HG03039 (cell line): ENCODE results near the gene SLC22A12.

Source experiments
- ATAC-seq: cut with Tn5 transposase; IDR thresholded peaks from one replicate; pipeline ENCODE4 v1.9.1; 2021; ENCODE audit warnings: mild to moderate bottlenecking, moderate library complexity; ENCODE audit not compliant: unreplicated experiment

SLC22A12 gene

DNA sequence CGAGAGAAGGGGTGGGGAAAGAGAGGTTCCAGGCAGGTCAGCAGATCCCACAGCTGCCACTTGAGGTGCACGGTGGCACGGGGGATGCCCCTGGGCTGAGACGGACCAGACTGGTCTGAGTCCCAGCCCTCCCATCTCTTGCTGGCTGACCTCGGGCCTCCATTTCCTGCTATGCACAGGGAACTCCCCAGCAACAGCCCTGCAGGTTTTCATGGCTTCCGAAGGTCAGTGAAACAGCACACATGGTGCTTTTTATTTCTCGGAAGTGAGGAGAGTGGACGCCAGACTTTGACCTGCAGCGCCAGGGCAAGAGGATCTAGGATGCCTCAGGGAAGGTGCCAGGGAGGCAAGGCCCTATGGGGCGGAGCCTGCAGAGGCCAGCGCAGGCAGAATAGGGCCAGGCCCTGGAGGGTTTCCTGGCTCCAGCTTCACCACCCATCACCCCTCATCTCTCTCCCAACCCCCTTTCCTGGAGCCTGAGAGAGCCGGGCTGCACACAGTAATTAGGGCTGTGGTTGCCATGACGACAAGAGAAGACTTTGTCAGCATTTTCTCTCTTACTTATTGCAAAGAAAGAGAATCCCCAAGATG lies 29.5 kb downstream of the SLC22A12 start:
- ATAC-seq: no peak

DNA sequence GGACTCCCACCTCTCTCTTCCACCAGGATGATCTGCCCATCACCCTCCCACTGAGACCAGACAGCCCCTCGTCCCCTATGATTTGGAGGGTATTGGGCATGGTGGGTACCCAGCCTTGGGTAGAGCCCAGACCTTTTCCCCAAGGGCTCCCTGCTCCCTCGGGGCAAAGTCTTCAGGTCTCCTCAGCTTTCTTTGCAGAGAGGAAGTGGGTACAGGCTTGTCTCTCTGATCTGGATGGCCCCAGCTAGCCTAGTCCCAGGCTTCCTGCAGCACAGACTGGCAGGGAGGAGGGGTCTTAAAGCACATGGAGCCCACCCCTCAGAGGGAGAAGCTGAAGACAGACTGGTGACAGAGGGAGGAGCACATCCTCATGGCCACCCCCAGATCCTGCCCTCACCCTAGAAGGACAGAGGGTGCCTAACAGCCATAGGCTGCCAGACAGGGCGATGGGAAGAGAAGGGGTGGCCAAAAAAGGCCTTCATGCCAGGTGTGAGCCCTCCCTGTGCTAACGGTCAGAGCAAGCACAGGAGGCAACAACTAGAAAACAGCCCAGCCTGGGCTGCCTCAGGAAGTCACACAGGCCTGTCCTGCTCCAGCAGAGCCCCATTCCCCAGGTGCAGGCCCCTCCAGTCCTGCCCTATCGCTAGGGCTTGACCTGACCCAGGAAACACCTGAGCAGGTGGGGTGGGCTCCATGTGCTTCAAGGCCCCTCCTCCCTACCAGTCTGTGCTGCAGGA lies 30.4 kb downstream of the SLC22A12 start:
- ATAC-seq: no peak

- ATAC-seq: no peak
These were observed 31.7 kb downstream of the SLC22A12 start for GRCh38 chr11:64622681-64623080.

- no peak for ATAC-seq
These were observed 34.0 kb downstream of the SLC22A12 start for GRCh38 chr11:64624883-64625481.

DNA sequence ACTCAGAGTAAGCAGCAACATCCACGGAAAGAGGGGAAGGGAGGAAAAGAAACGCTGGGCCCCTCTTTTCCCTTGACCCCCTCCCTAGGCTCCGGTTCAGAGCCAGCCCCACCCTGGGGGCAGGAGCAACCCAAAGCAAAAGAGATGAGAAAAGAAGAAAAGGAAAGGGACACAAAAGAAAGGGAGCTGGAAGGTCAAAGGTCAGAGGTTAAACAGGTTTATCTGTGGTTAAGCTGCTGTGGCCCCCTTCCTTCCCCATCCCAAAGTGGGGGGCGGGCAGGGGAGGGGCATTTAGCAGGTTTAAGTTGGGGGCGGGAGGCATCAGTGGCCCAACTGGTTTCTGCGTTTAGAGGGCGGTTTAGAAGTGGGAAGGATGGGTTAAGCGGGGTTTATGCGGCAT lies 35.6 kb downstream of the SLC22A12 start:
- no peak for ATAC-seq

- ATAC-seq: no peak
These were observed 36.4 kb downstream of the SLC22A12 start for GRCh38 chr11:64627371-64627770.

DNA sequence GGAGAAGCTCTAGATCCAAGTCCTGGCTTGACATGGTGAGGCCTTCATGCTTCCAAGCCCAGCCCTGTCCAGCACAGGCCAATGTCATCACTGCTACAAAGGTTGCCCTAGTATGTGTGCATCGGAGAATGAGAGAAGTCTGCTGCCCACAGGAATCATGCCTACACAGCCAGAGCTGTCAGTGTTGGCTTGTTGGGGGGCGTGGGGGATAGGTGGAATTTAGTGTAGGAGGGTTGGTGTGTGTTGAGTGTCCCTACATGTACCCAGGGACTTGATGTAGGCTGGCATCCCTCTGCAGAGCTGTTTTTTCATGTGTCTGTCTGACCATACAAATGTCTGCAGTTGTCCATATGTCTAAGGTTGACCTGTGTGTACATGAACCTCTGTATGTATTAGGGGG lies 37.6 kb downstream of the SLC22A12 start:
- ATAC-seq: no peak

DNA sequence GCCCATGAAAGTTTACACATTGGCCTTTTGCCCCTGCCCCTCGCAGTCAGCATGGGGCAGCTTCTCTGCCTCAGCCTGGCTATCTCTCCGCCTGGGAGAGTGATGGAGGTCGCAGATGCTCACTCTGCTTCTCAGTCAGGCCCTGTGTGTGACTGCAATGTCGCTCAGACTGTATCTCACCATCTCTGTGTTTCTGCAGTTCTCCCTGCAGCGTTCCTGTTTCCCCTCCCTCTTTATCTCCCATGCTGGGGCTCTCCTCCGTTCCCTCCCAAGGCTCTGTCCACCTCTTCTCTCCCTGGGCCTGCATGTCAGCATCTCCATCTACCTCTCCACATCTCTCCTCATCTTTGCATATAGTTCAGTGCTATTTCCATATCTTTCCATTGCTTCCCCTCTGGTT lies 38.1 kb downstream of the SLC22A12 start:
- ATAC-seq: no peak

GRCh38 chr11:64629796-64630562 lies 39.0 kb downstream of the SLC22A12 start:
- no peak for ATAC-seq

DNA sequence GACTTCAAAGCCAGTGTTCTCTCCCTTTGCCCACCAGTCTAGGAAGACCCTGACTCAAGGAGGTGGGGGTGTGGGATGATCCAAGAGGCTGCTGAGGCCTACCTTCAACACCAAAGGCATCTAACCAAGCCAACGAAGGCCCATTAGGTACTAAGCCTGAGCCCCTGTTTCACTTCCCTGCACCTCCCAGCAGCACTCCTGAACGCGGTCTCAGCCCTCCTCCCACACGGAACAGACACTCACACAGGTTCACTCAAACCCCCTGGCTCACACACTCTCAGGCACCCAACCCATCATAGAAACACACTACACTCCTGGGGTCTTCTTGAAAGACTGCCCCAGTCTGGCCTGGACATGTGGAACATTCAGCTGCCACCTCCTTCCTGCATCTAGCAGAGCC lies 40.7 kb downstream of the SLC22A12 start:
- ATAC-seq: no peak

DNA sequence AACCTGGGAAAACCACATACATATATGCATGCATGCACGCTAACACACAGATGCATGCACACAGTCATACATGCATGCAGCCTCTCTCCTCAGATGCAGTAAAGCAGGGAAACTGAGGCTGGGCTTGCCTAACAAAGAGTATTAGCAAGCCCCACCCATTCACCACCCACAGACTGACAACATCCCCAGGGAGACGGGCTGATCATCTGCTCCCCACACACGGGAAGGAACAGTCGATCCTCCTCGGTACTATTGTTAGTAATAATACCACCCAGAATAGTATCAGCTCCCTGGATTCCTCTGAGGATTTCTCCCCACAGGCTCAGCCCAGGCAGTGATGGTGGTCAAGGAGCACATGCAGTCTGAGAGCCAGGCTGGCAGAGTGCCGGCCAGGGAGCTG lies 41.2 kb downstream of the SLC22A12 start:
- ATAC-seq: no peak

DNA sequence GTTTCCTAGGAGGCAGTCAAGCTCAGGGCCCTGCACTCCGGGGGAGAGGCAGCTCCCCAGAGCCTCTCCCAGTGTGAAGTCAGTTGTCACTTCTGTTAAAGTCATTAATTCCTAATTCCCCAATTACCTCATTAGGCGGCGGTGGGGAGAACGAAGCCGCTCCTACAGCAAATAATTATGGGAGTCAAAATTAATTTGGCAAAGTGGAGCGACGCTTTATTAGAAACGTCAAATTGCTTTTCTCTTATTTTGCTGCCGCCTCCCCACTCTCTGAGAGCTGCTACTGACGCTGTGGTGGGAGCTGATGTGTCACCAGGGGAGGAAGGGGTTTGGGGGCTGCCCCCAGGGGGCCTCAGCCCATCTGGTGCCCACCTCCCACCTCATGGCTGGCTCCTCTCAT lies 41.6 kb downstream of the SLC22A12 start:
- no peak for ATAC-seq

- no peak for ATAC-seq
These were observed 42.6 kb downstream of the SLC22A12 start for GRCh38 chr11:64633555-64634159.

DNA sequence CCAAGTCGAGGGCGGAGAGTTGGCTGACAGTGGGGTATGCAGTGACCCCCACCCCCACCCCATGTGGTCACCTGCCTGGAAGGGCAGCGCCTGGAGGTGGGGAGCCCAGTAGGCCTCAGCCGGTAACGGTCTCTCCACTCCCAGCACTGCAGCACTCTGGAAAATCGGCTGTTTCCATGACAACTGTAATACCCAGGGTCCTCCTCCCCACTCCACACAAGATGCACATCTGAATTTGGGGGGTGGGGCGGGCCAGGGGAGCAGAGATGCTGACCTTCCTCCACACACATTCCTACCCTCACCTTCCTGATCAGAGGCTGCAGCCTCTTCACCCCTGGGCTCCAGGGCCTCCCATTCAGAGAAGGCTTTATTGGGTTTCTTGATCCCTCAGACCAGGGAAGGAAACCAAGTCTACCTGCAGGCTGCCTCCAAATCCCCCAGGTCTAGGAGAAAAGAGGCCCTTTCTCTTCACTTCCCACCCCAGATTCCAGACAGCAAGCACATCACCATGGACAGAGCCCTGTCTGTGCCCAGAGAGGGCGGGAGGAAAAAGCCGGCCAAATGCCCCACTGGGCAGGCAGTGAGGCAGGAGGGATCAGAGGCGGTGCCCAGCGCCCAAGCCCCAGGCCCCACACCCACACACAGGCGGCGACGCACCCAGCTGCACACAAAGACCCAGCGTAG lies 46.5 kb downstream of the SLC22A12 start:
- ATAC-seq: no peak

GRCh38 chr11:64638018-64638665 lies 47.1 kb downstream of the SLC22A12 start:
- ATAC-seq: no peak

DNA sequence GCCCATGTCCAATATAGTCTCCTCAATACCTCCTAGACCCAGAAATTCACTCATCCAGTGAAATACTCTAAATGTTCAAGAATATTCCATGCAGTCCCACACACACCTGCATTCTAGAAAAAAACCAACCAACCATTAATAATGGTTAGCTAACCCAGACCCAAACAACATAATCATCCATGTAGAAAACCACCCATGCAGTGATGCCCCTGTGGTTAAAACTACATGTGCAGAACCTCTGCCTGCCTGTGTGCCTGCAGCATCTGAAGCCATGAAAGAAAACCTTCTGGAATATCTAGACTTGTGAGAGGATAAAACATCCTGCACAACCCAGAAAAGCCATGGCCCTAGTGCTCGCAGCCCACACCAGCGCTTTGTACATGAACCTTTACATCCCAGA lies 47.8 kb downstream of the SLC22A12 start:
- no peak for ATAC-seq

GRCh38 chr11:64639885-64640284 lies 48.9 kb downstream of the SLC22A12 start:
- ATAC-seq: no peak

DNA sequence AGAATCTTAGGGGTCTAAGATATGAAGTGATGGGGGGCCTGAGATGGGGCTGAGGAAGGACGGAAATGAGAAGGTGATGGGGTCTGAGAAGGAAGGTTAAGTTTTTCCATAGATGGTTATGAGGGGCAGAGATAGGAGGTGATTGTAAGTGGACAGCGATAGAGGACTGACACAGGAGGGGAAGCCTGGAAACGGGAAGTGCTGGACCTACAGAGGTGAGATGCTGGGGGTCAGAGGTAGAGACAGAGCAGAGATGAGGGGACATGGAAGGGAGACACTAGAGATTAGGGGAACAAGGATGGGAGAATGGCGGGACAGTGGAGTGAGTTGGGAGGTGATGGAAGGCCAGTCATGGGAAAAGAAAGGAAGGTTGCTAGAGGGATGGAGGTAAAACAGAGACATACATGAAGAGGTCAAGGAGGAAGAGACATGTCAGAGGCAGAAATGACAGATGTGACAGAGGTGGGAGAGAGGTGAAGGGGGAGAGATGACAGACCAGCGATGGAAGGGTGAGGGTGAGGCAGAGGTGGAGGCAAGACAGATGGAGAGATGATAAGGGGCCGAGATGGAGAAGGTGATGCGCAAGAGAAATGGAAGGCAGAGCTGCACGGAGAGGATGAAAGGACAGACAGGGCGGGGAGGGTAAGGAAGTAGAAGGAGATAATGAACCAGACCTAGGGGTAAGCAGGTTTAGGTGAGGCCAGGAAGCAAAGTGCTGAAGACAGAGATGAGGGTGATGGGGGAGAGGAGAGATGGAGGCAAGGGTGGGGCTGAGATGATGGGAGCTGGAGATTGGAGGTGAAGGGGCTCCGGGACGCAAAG lies 50.8 kb downstream of the SLC22A12 start:
- no peak for ATAC-seq

- no peak for ATAC-seq
These were observed 51.4 kb downstream of the SLC22A12 start for GRCh38 chr11:64642418-64642735.

DNA sequence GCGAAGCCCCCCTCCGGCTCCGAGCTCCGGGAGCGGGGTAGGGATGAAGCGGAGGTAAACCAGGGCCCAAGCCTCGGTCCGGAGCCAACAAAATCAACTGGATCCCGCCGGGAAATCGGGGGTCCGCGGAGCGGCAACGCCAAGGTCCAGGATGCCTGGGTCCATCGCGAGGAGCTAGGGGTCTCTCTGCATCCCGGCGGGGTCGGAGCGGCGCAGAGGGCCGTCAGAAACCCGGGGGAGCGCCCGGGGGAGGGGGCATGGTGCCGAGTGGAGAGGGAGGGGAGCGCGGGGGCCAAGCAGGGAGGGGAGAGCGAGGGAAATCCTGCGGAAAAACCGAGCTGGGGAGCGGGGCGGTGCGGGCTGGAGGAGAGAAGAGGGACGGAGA lies 51.8 kb downstream of the SLC22A12 start:
- no peak for ATAC-seq
